GM13976 (cell line): ENCODE data around the gene AKAP13.

Experiments
- DNase-seq: peaks from one replicate; pipeline ENCODE4 v3.0.0; 2012; ENCODE audit warnings: low spot score
- in situ Hi-C: fragments of 300-500 bp; cut with MboI; formaldehyde crosslinking; loops from one replicate; pipeline ENCODE4 v1.12.0; 2022; ENCODE audit warnings: low sequenced_read_pairs, mixed read lengths, inconsistent platforms; ENCODE audit not compliant: unreplicated experiment
- TF ChIP-seq, protein P1 (sequence below): IDR thresholded peaks from 2 replicates; pipeline ENCODE4 v1.5.1; 2012; ENCODE audit warnings: borderline replicate concordance, mild to moderate bottlenecking; ENCODE audit not compliant: insufficient read depth; ENCODE audit errors: extremely low read depth, missing control alignments, control extremely low read depth

Gene AKAP13

DNA sequence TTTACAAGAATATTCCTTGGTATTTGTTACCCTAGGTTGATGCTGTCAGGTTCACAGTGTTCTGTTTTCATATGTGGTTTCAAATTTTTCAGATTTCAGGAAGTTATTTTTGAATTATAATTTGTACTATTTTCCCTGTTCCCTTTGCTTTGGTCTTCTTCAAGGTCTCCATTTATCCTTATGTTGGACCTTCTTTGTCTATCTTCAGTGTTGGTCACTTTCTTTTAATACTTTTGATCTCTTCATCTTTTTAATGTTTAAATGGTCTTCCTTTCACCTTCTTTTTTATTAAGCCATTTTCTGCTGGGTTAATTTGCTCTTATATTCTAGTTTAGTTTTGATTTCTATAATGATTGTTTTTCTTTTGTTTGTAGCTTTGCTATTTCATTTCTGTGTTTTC is 353.0 kb downstream of the AKAP13 start:
- TF ChIP-seq, protein P1, sequence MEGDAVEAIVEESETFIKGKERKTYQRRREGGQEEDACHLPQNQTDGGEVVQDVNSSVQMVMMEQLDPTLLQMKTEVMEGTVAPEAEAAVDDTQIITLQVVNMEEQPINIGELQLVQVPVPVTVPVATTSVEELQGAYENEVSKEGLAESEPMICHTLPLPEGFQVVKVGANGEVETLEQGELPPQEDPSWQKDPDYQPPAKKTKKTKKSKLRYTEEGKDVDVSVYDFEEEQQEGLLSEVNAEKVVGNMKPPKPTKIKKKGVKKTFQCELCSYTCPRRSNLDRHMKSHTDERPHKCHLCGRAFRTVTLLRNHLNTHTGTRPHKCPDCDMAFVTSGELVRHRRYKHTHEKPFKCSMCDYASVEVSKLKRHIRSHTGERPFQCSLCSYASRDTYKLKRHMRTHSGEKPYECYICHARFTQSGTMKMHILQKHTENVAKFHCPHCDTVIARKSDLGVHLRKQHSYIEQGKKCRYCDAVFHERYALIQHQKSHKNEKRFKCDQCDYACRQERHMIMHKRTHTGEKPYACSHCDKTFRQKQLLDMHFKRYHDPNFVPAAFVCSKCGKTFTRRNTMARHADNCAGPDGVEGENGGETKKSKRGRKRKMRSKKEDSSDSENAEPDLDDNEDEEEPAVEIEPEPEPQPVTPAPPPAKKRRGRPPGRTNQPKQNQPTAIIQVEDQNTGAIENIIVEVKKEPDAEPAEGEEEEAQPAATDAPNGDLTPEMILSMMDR: no peak
- DNase-seq: no peak
- in situ Hi-C loops: no loop called here

GRCh38 chr15:85737061-85737460 is 356.7 kb downstream of the AKAP13 start:
- DNase-seq: no peak
- in situ Hi-C loops: no loop called here
- TF ChIP-seq, protein P1: no peak

DNA sequence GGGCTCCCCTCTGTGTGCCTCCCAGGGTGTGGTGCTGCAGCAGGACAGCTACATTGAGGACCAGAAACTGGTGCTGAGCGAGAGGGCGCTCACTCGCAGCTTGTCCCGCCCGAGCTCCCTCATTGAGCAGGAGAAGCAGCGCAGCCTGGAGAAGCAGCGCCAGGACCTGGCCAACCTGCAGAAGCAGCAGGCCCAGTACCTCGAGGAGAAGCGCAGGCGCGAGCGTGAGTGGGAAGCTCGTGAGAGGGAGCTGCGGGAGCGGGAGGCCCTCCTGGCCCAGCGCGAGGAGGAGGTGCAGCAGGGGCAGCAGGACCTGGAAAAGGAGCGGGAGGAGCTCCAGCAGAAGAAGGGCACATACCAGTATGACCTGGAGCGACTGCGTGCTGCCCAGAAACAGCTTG is 360.6 kb downstream of the AKAP13 start:
- in situ Hi-C loops: no loop called here
- DNase-seq: peak; percentile 18
- TF ChIP-seq, protein P1: no peak

GRCh38 chr15:85741662-85742061 is 361.3 kb downstream of the AKAP13 start:
- in situ Hi-C loops: no loop called here
- TF ChIP-seq, protein P1: no peak
- DNase-seq: no peak

DNA sequence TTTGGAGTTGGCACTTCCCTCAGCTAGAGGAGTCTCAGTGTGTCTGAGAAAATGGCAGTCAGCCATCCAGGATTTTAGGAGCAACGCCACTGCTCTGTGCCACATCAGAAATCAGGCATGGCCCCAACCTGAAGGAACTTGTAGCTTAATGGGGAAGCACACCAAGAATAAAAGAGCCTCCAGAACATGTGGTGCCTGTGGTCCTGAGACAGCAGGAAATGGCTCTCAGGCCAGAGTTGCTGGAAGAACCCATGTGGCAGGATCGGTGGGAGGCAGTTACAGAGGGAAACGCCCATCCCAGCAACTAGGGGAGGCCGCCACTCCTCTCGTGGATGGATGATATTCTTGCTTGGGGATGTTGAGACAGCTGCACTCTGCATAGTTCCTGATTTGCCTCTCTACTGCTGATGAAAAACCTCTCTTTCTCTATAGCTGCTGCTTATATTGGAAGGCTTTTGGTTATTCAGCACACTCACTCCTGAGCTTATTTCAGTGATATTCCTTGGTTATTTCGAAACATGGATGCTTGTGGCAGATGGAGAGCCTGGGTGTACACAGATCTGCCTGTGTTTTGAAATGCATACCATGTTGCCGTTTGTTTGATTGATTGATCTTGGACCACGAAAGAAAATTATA is 361.9 kb downstream of the AKAP13 start:
- in situ Hi-C loops: no loop called here
- TF ChIP-seq, protein P1: no peak
- DNase-seq: no peak

- no peak for DNase-seq
- TF ChIP-seq, protein P1: no peak
- in situ Hi-C loops: no loop called here
Observed at GRCh38 chr15:85743392-85744055, 363.1 kb downstream of the AKAP13 start.
